HG02623 (cell line): ENCODE results near the gene CMTM1.
"Not testable (repeated sequence)": the region's sequence is repeated elsewhere in the genome, so short reads cannot be mapped to it uniquely, and the experiment has no call there.

Experiments used
- ATAC-seq: cut with Tn5 transposase; IDR thresholded peaks from one replicate; pipeline ENCODE4 v1.9.1; 2021; ENCODE audit warnings: moderate library complexity; ENCODE audit not compliant: unreplicated experiment

Gene CMTM1

GRCh38 chr16:66561381-66562080 is 4.7 kb upstream of the CMTM1 start:
- no peak for ATAC-seq

- ATAC-seq: no peak
Measured at GRCh38 chr16:66562409-66562808, 3.8 kb upstream of the CMTM1 start.

- ATAC-seq: no peak
Measured at GRCh38 chr16:66562986-66563385, 3.3 kb upstream of the CMTM1 start.

DNA sequence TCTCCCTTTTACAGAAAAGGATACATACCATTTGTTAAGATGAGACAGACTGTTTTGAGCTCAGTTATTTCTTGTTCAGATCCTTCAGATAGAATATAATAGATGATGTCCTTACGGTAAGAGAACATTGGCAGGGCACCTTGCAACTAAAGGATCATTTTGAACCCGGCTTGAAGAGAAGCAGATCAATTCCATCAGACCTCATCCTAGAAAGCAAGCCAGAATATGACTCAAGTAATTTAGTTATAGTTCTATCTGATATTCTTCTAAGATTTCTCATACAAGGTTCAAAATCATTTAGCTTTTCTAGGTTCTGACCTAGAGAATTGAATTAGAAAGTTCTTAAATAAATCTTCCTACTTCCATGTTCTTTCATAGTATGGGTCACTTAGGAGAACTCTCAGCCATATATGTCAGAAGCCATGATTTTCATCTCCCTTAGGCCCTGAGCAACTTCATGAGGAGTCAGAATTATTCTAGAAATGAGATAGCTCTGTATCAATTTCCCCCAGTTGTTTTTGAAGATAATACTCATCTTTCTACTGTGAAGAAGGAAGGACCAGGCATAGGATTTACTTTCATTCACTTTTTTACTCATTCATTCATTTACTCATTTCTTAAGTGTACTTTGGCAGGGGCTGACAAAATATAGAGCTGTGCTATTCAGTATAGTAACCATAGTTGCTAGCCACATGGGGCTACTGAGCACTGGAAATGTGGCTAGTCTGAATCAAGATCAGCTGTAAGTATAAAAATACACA is 2.5 kb upstream of the CMTM1 start:
- no peak for ATAC-seq

DNA sequence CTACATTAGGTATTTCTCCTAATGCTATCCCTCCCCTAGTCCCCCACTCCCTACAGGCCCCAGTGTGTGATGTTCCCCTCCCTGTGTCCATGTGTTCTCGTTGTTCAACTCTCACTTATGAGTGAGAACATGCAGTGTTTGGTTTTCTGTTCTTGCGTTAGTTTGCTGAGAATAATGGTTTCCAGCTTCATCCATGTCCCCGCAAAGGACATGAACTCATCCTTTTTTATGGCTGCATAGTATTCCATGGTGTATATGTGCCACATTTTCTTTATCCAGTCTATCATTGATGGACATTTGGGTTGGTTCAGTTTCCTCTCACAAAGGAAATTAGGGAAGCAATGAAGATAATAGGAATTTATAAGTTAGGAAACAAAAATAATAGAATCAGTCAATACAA is 1.0 kb downstream of the CMTM1 start:
- ATAC-seq: not testable (repeated sequence)

GRCh38 chr16:66568355-66568754 is 2.1 kb downstream of the CMTM1 start:
- no peak for ATAC-seq

- no peak for ATAC-seq
Measured at GRCh38 chr16:66569131-66569530, 2.9 kb downstream of the CMTM1 start.

GRCh38 chr16:66569827-66570405 is 3.7 kb downstream of the CMTM1 start:
- ATAC-seq: no peak

DNA sequence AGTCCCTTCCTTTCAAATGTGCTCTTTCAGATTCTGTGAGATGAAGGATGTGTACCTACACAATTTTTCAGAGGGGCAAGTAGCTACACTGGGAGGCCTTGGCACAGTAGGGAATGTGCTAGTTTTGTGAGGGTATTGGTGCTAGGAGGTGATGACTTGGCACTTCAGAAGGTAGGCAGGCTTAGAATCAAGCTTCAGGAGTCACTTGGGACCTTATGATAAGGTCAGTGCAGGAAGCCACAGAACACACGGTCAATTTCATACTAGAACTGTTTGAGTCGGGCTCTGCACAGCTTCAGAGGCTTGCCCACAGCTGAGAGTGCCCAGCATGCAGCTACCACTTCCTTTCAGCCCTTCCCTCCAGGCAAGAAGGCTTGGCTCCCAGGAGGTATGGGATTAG is 6.1 kb downstream of the CMTM1 start:
- no peak for ATAC-seq

DNA sequence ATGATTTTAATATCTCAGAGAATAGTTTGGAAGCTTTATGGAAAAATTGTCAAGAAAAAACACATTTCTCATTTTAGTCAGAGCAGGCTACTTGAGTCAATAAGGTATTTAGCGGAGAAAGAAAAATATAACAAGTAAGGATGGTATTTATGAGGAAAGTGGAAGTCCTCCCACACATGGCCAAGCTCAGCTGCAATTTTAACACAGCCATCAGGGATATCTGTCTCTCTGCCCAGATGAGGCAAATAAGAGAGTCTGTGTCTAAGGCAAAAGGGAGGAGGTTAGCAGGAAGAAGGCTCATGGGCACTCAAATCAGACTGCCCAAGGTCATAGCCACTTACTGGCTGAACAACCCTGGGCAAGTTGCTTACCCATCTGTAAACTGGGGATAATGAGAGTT is 7.8 kb downstream of the CMTM1 start:
- no peak for ATAC-seq

DNA sequence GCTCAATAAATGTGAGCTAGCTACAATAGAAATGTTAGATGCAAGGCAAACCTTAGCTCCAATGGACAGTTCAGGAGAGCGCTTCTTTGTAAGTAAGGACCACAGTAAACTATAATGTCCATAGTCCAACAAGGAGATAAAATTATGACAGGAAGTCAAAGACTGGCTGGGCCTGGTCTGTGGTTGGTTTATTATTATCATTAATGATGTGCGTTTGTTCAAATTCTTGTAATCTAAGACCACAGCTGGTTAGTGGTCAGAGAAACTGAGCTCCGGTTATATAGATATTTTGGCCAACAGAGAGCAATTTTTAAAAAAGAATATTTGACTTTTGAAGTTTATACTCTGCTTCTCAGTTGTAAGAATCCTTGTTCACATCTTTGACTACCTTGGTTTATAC is 8.3 kb downstream of the CMTM1 start:
- no peak for ATAC-seq

GRCh38 chr16:66575060-66575459 is 8.8 kb downstream of the CMTM1 start:
- ATAC-seq: no peak

DNA sequence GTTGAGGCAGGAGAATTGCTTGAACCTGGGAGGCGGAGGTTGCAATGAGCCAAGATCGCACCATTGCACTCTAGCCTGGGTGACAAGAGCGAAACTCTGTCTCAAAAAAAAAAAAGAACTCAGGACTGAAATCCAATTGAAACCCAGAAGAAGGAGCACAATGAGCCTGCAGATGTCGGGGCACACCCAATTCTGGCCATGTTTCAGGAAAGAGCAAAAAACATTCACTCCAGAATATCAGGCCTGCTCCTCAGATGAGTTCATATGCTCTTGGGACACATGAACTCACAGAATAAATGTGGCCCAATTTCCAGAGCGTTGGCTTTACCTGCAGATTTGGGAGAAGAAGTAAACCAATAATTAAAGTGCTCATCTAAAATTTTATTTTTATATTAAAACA is 10.1 kb downstream of the CMTM1 start:
- ATAC-seq: no peak

DNA sequence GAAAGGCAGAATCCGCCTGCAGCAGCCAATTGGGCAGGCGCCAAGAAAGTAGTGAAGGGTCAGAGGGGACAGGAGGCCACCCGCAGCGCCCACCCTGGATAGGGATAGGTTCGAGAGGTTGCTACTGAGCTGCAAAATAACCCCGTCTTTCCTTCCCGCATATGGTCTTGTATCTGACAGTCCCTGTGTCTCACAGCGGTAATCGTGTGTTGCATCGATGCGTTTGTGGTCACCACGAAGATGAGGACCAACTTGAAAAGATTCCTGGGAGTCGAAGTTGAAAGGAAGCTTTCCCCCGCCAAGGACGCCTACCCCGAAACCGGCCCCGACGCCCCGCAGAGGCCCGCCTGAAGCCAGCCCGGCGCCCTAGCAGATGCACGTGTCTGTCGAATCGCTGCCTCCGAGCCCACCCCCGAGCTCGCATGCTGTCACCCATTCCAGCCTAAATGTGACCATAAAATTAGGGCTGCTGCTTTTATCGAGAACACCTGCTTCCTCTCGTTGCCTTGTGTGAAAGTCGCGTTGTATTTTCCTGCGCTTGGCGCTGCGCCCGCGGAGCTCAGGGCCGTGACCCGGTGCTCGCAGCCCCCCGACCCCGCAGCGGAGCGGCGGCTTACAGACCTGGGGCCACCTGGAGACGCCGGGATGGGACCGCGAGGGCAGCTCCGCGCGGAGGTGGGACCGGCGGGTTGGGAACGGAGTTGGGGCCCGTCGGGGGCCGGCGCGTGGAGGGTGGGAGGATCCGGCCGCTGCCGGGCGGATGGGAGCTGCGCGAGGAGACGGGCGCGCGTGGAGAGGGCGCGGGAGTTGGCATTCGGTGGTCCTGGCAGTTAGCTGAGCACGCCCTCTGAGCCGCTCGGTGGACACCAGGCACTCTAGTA is 12.7 kb downstream of the CMTM1 start, which contains the start of gene CMTM2:
TSS of gene CMTM2 (plus strand) at position 813 of the 881 bp plus-strand sequence. CDS start 145 bp downstream, outside the sequence.
- ATAC-seq: no peak

- ATAC-seq: no peak
Measured at GRCh38 chr16:66580605-66581209, 14.5 kb downstream of the CMTM1 start.

DNA sequence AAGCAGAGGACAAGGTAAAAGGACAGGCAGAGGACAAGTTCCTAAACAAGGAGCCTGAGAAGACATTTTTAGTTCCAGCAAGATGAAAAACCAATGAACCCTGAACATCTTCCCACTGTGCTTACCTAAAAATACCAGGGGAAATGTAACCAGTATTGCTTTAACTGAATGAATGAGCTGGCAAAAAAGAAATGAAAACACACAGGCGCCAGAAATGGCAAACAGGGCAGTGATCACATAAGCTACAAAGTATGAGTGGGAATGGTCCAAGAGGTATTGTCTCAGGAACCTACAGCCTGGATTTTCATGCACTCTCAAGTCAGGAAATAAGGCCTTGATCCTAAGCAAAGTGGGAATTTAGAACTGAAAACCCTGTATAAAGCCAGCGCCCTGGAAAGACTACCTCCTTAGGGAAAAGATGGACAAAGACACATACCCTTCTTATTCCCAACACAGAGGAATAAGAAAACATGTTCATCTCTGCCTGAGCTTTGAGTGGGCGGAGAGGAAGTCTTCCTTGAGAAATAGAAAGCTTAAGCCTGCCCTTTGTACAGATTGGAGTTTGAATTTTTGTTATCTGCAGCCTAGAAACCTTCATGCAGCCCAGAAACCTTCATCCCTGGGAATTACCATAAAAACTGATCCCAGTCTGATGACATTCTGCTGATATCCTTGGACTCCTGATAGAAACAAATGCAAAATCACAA is 15.2 kb downstream of the CMTM1 start:
- no peak for ATAC-seq

GRCh38 chr16:66585481-66586239 is 19.4 kb downstream of the CMTM1 start:
- no peak for ATAC-seq

- no peak for ATAC-seq
Measured at GRCh38 chr16:66587881-66588600, 21.8 kb downstream of the CMTM1 start.
